Uterus (tissue), 4 donors: ENCODE data around the gene SAMD14. TPM values are rescaled to one million over a fixed set of nuclear protein-coding genes. Genes with fewer than 3 reads are reported as not detected.
A peak's percentile ranks its signal among the peaks of the same experiment; 100 is the strongest.

Experiments
- DNase-seq, 2 donors: peaks; one replicate each; pipeline ENCODE4 v3.0.0-alpha.2; 2019 to 2020
- H3K27ac ChIP-seq, 2 donors: fragments of 200-600 bp; sonication (generic); 1 replicate in 1 of 2; 2 replicates in 1 of 2; pipeline ENCODE4 v1.5.1; 2016 to 2018
- H3K27me3 ChIP-seq, 2 donors: fragments of 200-600 bp; sonication (generic); one replicate each; pipeline ENCODE4 v1.5.1; 2018 to 2019; ENCODE audit warnings: control low read depth in 1 of 2
- H3K36me3 ChIP-seq, 2 donors: fragments of 200-600 bp; sonication (generic); one replicate each; pipeline ENCODE4 v1.5.1; 2019; ENCODE audit warnings: control low read depth in 1 of 2
- H3K4me1 ChIP-seq, 2 donors: fragments of 200-600 bp; sonication (generic); one replicate each; pipeline ENCODE4 v1.5.1; 2018 to 2019; ENCODE audit warnings: control low read depth in 1 of 2
- H3K4me3 ChIP-seq, 2 donors: fragments of 200-600 bp; sonication (generic); 1 replicate in 1 of 2; 2 replicates in 1 of 2; pipeline ENCODE4 v1.5.1; 2018 to 2019; ENCODE audit warnings: mild to moderate bottlenecking in 1 of 2
- H3K9me3 ChIP-seq, 2 donors: fragments of 200-600 bp; sonication (generic); one replicate each; pipeline ENCODE4 v1.5.1; 2019; ENCODE audit warnings: control low read depth in 1 of 2
- POLR2A ChIP-seq, 2 donors: fragments of 450-650 bp; IDR thresholded peaks; one replicate each; pipeline ENCODE4 v1.6.1; 2016; ENCODE audit warnings: antibody characterized with exemption in 2 of 2, mild to moderate bottlenecking in 1 of 2, moderate library complexity in 1 of 2
- intact Hi-C: fragments of 100-400 bp; cut with DNase I; formaldehyde crosslinking; loops from one replicate; pipeline ENCODE4 v1.15.1; 2023; ENCODE audit warnings: low total_unique reads
- total RNA-seq, 4 donors: library from RNA; depleted of rRNA in 3 of 4; stranded (reverse); fragments of >200 nt in 3 of 4; gene quantifications; one replicate each; pipeline versions ENCODE4 v1.1.0 to v1.2.4, GENCODE V29; 2014 to 2023
- TF ChIP-seq, protein P1 (sequence below), 4 experiments: fragments of 200-600 bp in 2 of 4; fragments of 450-650 bp in 2 of 4; sonication (generic) in 2 of 4; IDR thresholded peaks; one replicate each; pipeline ENCODE4 v1.5.1; 2016 to 2019; ENCODE audit warnings: antibody characterized with exemption in 4 of 4, mild to moderate bottlenecking in 2 of 4, moderate library complexity in 1 of 4
- donor health status: DM: yes; HTN: yes; CAD: no.

Gene SAMD14
- total RNA-seq, 4 donors from 2014 or later = 2.3 to 11.3 (median 6.2) TPM; not detected in 1

DNA sequence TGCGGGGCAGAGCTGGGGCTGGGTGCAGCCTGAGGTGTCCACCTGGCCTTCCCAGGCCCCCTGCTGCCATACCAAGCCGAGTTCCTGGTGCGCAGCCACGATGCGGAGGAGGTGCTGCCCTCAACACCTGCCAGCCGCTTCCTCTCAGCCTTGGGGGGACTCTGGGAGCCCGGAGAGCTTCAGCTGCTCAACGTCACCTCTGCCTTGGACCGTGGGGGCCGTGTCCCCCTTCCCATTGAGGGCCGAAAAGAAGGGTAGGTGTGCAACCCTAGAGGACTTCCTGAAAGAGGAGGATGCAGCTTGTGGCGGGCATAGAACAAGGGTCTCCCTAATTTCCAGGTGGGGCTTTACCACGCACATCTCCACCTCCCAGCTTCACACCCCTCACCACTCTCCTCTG, 38.4 kb upstream of the SAMD14 start:
- Histone ChIP-seq H3K27ac (no peak overlapping the region), H3K4me3 (no peak overlapping the region), H3K36me3 (no peaks in the 10 kb centered on the region), H3K27me3 (no peaks in the 10 kb centered on the region), H3K9me3 (no peaks in the 10 kb centered on the region), H3K4me1 (peaks cover 2 to 3% of the 10 kb centered on the region in 2 donors)
- intact Hi-C loops = no loop called here
- no peak for DNase-seq
- TF ChIP-seq POLR2A (IDR thresholded peaks at IDR 0.05) = no peak
- TF ChIP-seq, protein P1, sequence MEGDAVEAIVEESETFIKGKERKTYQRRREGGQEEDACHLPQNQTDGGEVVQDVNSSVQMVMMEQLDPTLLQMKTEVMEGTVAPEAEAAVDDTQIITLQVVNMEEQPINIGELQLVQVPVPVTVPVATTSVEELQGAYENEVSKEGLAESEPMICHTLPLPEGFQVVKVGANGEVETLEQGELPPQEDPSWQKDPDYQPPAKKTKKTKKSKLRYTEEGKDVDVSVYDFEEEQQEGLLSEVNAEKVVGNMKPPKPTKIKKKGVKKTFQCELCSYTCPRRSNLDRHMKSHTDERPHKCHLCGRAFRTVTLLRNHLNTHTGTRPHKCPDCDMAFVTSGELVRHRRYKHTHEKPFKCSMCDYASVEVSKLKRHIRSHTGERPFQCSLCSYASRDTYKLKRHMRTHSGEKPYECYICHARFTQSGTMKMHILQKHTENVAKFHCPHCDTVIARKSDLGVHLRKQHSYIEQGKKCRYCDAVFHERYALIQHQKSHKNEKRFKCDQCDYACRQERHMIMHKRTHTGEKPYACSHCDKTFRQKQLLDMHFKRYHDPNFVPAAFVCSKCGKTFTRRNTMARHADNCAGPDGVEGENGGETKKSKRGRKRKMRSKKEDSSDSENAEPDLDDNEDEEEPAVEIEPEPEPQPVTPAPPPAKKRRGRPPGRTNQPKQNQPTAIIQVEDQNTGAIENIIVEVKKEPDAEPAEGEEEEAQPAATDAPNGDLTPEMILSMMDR (IDR thresholded peaks at IDR 0.05) = no peak

DNA sequence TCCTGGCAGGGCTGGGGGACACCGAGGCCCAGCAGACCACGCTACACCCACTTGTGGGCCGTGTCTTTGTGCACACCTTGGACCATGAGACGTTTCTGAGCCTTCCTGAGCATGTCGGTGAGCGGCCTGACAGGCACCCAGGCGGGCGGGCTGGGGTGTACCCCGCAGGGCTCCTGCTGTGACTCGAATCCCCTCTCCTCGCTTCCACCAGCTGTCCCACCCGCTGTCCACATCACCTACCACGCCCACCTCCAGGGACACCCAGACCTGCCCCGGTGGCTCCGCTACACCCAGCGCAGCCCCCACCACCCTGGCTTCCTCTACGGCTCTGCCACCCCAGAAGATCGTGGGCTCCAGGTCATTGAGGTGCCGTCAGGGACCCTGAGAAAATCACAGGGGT, 37.4 kb upstream of the SAMD14 start:
- Histone ChIP-seq H3K36me3 (no peaks in the 10 kb centered on the region), H3K27ac (no peak overlapping the region), H3K4me1 (peaks cover 0 to 3% of the 10 kb centered on the region in 2 donors), H3K4me3 (no peak overlapping the region), H3K9me3 (no peaks in the 10 kb centered on the region), H3K27me3 (no peaks in the 10 kb centered on the region)
- no peak for TF ChIP-seq POLR2A (IDR thresholded peaks at IDR 0.05)
- TF ChIP-seq, protein P1 (IDR thresholded peaks at IDR 0.05) = no peak
- no peak for DNase-seq
- intact Hi-C loops = no loop called here

DNA sequence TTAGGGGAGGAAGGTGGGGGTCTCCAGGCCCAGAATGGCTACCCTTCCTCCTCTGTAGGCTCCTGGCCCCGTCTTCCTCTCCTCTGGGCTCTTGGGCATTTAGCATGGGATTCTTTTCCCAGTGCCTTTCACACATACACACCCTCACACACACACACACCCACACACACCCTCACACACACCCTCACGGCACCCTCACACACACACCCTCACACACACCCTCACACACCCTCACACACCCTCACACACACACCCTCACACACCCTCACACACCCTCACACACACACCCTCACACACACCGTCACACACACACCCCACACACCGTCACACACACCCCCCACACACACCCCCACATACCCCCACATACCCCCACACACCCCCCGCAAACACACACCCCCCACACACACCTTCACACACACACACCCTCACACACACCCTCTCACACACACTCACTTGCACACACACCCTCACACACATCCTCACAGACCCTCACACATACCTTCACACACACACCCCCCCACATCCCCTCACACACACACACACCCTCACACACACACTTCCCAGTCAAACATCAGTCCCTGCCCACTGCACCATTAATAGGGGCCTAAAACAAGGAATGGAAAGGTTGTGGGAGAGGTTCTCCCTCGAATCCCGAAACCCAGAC, 36.7 kb upstream of the SAMD14 start:
- Histone ChIP-seq H3K36me3 (no peaks in the 10 kb centered on the region), H3K27ac (peak overlapping the region; percentile 61 to 90)

DNA sequence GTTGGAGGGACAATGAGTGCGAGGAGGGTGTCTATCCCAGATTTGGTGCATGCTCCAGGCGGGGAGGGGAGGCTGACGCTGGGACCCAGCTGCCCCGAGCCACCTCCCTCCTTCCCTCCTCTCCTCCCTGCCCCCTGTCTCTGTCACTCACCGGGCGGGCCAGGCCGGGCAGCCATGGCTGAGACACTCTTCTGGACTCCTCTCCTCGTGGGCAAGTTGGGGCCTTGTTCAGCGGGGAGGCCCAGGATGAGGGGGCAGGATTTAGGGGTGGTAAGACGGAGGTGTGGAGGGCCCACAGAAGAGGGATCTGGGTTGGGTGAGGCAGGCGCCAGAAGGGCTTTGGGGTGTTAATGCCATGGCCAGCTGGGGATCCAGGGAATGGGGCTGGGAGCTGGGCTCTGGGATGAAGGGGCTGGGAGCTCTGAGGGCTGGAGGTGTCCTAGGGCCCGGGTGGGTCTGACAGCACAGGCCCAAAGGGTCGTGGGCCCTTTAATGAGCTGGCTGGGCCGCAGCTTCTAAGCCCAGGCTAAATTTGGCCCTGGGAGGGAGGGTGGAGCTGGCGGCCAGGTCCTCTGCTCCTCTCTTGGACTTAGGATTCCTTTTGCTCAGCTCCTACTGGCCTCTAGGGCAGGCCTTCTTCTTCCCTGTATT, 36.0 kb upstream of the SAMD14 start, which contains the start of gene SGCA:
SGCA (plus strand) TSS at position 139 of the 651 bp plus-strand sequence; CDS start at position 175, 36 bp downstream.
- intact Hi-C loops = no loop called here
- TF ChIP-seq POLR2A (IDR thresholded peaks at IDR 0.05) = no peak
- TF ChIP-seq, protein P1 (IDR thresholded peaks at IDR 0.05) = no peak

More for the DNA sequence above, 36.7 kb upstream of the SAMD14 start:
- Histone ChIP-seq H3K27me3 (no peaks in the 10 kb centered on the region), H3K9me3 (no peaks in the 10 kb centered on the region), H3K4me3 (peak overlapping the region in 1 of 2 donors; percentile 37), H3K4me1 (peaks cover 0 to 3% of the 10 kb centered on the region in 2 donors)
- TF ChIP-seq, protein P1 (IDR thresholded peaks at IDR 0.05) = no peak
- TF ChIP-seq POLR2A (IDR thresholded peaks at IDR 0.05) = no peak
- intact Hi-C loops = no loop called here
- no peak for DNase-seq

DNA sequence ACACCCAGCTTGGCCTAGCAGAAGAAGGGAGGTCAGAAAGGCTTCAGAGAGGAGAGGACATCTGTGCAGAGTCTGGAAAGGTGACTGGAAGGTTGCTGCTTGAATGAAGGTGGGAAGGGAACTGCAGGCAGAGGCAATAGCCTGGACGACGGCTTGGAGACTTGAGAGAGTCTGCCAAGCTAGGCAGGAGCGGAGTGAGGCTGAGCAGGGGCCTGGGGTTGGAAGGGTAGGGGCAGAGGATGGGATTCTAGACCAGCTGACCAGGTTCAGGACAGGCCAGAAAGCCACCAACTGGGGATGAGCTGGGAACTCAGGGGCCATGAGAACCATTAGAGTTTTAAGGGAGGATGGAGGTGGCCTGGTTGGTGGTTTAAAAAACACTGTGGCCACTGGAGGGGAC, 35.5 kb upstream of the SAMD14 start:
- H3K9me3 ChIP-seq = no peaks in the 10 kb centered on the region
- DNase-seq = no peak
- H3K4me3 ChIP-seq = peak overlapping the region in 1 of 2 donors; percentile 37
- no peaks in the 10 kb centered on the region for H3K36me3 ChIP-seq
- H3K27me3 ChIP-seq = no peaks in the 10 kb centered on the region
- peak overlapping the region; percentile 61 to 90 for H3K27ac ChIP-seq
- intact Hi-C loops = no loop called here
- peaks cover 0 to 3% of the 10 kb centered on the region in 2 donors for H3K4me1 ChIP-seq
- TF ChIP-seq, protein P1 (IDR thresholded peaks at IDR 0.05) = no peak
- TF ChIP-seq POLR2A (IDR thresholded peaks at IDR 0.05) = no peak

More for the DNA sequence above, 36.0 kb upstream of the SAMD14 start, which contains the start of gene SGCA:
- peak within 1 kb of the TSS in 1 of 2 donors; percentile 37 for H3K4me3 ChIP-seq
- H3K27me3 ChIP-seq = no peaks in the 10 kb centered on the region
- peak within 1 kb of the TSS; percentile 61 to 90 for H3K27ac ChIP-seq
- no peak for DNase-seq
- H3K36me3 ChIP-seq = no peaks in the 10 kb centered on the region
- peaks cover 0 to 3% of the 10 kb centered on the region in 2 donors for H3K4me1 ChIP-seq
- H3K9me3 ChIP-seq = no peaks in the 10 kb centered on the region
